ENCODE measurements around the gene MDM1.

DNA sequence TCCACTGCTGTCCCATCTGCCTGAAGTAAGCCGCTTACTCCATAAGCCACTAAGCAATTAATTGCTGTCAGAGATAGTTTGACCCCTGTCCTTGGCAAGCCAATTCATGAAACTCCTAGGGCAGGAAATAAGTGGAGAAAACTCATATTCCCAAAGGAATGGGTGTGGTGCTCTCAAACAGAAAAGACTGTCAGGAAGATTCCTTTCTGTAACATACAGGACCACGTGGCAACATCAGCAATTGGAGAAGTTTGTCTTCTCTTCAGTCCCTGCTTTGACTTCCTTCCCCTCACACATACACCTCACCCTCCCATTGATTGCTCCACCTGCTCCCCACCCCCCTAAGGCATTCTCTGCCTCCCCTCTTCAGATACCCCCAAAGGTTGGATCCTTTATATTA is 36.2 kb upstream of the MDM1 start:
- TF ChIP-seq POLR2A (IDR thresholded peaks at IDR 0.05; ENCODE audit: low read depth, low read length) (no peak), POLR2AphosphoS5 (IDR thresholded peaks at IDR 0.05; ENCODE audit: low read depth, low read length) (no peak)

Measured in GM12891 (cell line).